Right hindlimb (tissue), 1 donor: Measurements from ENCODE around the gene OSBPL1A.

Experiments used
- DNase-seq: peaks from one replicate; pipeline ENCODE4 v3.0.0-alpha.2; 2018

The OSBPL1A gene

DNA sequence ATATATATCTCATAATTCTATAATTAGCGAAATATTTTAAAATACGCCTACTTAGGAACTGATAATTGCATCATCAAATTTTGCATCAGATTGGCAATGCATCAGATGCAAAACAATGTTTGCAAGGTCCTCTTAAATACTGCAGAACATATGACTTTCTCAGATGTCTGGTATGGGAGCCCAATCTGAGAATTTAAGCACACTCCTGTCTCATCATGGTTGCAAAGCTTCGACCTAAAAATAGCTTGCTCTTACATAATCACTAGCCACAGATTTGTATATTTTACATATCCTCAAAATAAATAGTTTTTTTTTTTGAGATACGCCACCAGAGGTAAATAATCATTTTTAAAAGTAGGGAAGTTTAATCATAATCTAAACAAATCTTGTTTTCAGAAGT, 135.5 kb downstream of the OSBPL1A start:
- no peak for DNase-seq

DNA sequence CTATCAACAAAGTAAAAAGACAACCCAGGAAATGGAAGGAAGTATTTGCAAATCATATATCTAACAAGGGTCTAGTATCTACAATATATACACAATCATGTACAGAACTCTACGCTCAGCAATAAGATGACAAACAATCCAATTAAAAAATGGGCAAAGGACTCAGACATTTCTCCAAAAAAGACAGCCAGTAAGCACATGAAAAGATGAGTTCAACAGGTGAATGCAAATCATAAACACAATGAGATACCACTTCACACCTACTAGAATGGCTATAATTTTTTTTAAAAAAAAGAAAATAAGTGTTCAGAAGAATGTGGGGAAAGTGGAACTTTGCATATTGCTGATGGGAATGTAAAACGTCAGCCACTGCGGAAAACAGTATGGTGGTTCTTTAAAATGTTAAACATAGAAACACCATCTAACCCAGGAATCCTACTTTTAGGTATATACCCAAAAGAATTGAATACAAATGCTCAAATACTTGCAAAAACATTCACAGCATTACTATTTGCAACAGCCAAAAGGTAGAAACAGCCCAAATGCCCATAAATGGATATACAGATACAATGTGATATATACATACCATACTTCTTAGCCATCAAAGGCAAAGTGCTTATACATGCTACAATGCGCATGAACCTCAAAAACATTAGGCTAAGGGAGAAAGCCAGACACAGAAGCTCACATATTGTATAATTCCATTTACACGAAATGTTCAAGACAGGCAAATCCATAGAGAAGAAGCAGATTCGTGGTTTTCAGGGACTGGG, 137.6 kb downstream of the OSBPL1A start:
- DNase-seq: no peak

DNA sequence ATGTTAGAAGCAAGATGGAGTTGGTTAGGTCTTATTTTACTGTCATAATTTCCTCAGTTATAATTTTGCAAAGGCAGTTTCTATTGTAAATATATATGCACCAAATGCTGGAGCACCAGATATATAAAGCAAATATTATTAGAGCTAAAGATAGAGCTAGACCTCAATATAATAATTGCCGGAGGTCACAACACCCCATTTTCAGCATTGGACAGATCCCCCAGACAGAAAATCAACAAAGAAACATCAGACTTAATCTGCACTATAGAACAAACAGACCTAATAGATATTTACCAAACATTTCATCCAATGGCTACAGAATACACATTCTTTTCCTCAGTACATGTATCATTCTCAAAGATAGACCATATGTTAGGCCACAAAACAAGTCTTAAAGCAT, 143.6 kb downstream of the OSBPL1A start:
- DNase-seq: no peak

DNA sequence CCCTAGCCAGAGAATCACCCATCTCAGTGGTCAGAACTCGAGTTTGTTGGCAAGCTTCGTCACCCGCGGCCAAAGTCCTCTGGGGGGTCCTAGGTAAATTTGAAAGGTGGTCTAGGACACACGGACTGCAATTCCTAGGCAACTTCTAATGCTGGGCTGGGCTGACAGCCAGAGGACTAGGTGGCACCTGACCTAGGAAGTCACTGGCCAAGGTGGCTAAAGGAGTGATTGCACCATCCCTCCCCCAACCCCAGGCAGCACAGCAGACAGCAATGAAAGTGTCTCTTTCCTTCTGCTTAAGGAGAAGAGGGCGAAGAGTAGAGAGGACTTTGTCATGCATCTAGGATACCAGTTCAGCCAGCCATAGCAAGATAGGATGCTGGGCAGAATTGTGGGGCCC, 147.9 kb downstream of the OSBPL1A start:
- no peak for DNase-seq

DNA sequence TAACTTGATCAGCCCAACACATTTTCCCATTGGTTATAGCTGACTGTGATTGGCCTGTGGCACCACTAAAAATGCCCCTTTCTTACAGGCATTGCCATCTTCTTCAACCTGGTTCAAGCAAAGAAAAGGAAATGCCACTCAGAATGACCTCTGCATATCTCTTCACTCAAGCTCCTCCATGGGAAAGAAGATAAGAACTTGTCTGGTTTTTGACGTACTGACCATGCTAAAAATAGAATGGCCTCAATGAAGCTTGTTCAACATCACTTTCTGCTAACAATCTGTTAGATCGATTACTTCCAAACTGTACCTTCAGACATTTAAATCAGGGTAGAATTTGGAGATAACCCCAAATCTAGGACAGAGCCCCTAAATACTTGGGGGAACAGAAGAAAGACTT, 149.3 kb downstream of the OSBPL1A start:
- no peak for DNase-seq

DNA sequence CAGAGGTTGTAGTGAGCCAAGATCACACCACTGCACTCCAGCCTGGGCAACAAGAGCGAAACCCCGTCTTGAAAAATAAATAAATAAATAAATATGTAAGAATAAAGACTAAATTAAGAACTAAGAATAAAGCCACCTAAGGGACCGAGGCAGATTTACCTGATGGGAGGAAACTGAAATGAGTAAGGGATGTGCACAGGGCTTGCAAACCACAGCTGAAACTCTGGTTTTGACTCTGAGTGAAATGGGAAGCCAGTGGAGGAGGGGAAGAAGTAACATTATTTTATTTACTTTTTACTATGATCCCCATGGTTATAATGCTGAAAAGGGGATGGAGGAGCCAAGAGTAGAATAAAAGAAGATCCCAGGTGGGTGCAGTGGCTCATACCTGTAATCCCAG, 151.5 kb downstream of the OSBPL1A start:
- no peak for DNase-seq

DNA sequence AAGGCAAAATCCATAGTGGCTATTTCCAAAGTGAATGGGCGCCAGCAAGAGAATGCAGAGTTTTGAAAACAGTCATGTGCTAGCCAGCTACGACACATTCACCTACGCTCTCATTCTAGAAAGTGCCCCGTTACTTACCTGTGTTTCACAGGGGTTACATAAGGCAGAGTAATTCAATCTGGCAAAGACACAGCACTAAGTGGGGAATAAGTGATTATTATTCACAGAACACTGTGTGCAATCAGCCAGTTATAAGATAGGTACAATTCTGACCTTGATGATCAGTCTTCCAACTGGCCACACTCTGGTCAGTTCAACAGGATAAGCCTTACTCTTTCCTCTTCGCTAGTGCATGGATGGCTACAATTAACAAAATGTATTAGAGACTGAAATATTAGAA, 152.9 kb downstream of the OSBPL1A start:
- no peak for DNase-seq

DNA sequence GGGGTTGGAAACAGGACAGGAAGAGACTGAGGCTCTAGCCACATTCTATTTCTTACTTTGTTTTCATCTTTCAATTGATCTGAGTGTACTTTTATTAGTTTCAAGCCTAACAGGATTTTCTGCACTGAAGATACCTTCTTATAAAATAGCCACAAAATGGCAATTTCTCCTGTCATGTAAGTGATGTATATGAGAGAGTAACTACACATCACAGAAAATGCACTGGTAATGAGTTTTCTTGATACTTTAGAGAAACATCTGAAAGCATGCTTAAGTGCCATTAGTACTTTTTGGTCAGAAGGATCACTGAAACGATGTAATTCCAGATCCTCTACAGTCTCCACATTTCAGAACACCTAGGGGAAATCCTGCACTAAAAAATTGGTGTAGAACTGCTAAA, 153.9 kb downstream of the OSBPL1A start:
- no peak for DNase-seq

DNA sequence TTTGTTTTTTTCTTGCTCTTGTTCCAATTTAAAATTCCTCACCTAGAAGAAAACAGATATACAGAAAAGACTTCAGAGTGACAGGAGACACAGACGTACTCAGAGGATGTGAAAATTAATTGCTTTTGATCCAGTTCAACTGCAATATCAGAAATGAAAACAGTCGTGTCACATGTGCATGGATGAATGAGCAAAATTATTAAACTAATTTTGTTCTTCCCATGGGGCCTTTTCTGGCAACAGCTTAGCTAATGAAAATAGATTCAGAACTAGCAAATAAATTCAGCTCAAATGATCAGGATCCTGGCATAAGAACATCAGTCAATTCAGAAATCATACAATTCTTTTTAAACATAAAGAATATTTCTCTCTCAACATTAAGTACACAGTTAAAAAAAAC, 158.3 kb downstream of the OSBPL1A start:
- no peak for DNase-seq

DNA sequence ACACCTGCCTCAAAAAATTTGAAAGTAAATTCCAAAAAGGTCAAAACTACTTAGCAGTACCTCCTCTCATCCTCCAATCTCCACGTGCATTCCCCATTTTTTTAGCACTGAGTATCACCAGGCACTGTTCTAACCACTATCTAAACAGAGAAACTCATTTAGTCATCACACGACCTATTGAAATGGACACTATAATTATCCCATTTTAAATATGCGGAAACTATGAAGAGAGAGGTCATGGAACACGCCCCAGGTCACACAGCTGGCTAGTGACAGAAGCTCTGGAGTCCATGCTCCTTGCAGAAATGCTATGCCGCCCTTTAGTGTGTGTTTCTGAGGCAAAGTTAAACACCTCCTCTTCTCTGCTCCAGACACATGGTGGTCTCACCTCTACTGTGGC, 159.2 kb downstream of the OSBPL1A start:
- no peak for DNase-seq

DNA sequence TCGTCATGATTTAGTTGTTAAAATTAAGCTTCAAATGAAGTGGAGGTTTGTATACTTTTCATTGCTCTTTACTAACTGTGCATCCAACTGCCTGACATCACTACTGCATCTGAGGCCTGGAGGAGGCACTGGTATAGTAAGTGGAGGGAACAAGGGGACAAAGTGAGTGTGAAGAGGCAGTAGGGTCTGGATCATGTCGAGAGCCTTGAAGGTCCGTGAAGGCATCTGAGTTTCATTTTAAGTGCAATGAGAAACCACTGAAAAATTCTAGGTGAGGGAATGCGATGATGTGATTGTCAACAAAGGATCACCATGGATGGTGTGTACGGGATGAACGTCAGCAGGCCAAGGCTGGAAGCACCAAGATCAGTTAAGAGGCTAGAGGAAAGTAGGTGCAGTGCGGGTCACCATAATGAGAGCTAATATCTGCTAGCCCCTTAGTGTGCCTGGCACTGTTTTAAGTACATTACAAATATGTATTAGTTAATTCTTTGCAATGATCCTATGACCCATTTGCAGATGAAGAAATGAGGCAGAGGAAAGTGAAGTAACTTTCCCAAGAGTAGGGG, 162.7 kb downstream of the OSBPL1A start:
- no peak for DNase-seq

DNA sequence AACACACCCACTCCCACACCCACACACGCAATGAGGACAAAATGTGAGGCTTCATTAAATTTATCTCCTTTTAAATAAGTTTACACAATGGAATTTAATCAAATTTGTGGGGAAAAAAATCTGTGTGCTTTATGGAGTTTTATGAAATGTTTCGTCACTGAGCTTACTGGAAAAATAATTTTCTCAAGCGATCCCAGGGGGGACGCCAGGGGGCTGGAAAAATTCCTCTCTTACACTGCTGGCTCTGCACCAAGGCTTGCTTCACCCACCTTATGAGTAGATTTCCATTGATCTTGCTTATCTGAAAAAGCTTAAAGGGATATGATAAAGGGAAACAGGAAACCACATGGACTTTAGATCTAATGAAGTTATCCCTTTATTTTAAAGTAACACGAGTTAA, 163.3 kb downstream of the OSBPL1A start:
- DNase-seq: peak; percentile 29

DNA sequence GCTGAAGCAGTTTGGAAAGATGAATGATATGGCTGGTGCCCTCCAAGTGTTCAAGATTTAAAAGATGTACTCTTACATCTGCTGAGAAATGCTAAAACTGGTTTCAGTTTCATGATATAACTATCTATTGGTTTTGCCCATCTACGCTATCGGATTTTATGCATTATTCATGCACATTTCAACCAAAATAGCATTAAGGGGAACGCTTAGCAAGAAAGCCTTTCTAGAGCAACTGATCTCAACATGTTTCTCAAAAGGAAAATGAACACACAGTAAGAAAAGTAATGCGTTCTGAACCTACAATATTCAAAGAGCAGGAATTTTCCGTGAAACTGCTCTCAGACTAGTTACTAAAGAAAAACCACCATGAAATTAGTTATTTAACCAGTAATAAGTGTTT, 164.8 kb downstream of the OSBPL1A start:
- DNase-seq: no peak

DNA sequence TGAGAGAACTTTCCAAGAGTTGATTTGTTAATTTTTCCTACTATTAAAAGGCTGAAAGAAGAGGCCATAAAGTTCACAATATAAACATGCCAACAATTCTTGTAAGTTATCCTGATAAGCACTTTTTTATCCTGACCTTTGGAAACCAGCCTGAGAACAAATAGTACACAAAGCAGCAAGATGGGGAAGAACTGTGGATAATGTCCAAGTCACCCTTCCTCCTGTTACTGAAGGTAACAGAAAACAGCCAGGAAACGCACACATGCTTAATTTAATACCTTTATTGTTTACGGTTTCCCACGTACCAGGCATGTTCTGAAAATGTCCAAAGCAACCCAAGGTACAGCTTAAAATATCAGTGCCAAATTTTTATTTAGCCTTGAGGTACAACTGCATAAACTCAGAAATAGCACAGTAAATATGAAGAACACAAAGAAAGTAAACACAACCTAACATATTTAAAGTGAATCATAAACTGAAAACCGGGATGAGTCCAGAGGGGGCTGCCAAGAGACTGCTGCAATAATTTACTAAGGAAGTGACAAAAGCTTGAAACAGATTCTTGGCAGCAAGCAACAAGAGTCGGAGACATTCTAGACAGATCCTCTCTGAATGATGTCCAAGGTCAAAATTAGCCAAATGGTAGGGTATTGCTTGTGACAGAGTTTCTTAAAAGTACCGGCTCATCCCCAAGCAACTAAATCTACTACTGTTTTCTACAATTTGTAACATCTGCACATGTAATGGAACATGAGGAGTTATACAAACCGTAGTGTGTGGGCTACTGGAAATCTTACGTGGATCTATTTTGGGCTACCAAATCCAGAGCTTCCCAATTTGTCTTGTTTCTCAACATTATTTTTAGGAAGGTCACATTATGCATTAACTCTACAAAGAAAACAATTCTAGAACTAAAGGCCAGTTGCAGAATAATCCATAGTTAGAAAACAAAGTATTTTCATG, 165.6 kb downstream of the OSBPL1A start:
- peak; percentile 34 for DNase-seq

DNA sequence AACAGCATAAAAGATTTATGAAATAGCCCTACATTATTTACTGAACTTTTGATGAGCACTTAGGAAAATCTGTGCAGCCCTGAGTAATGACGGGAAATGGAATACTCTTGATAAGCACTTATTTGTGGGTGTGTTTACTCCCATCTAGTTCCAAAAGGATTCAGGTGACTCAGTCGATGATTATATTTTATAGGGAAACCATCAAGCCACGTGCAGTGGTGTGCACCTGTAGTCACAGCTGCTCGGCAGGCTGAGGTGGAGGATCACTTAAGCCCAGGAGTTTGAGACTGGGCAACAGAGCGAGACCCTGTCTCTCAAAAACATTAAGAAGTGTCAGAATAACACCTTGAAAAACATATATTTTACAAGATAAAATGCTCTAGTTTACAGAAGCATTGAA, 166.9 kb downstream of the OSBPL1A start:
- no peak for DNase-seq

DNA sequence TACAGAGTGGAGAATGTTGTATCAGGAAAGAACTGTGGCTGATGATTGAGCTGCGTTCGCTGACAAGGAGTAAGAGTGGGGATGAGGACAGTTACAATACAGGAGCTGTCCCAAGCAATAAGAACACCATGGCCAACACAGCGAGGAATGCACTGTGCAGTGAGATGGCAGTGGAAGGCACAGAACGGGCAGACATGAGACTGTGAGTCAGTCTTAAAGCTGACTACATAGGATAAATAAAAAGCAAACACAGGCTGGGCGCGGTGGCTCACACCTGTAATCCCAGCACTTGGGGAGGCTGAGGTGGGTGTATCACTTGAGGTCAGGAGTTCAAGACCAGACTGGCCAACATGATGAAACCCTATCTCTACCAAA, 169.0 kb downstream of the OSBPL1A start:
- DNase-seq: no peak

DNA sequence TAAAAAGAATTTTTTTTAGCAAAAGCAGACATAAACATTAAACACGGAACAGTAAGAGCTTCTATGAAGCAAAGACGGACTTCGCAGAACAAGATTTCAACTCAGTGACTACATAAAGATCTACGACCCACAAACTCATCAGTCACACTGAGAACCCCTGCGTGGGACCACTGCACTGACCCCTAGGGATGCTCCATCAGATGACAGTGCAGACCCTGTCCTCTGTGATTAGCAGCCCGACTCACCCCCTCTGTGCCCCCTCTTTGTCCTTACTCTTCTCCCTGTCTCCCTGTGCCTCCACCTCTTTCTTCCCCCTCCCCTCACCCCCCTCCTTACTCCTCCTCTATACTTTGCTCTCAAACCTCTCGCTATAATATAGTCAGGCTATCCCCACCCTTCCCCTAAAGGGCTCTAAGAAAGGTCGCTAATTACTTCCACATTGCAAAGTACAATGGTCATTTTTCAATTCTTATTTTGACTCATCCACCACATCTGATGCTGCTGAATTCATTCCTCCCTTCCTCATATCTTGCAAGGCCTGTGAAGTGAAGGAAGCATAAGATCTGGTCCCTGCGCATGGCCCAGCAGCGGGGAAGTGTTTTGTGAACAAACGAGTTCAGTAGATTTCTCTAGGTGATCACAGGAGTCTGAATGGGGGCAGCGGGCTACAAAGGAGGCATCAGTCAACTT, 169.5 kb downstream of the OSBPL1A start:
- DNase-seq: no peak

DNA sequence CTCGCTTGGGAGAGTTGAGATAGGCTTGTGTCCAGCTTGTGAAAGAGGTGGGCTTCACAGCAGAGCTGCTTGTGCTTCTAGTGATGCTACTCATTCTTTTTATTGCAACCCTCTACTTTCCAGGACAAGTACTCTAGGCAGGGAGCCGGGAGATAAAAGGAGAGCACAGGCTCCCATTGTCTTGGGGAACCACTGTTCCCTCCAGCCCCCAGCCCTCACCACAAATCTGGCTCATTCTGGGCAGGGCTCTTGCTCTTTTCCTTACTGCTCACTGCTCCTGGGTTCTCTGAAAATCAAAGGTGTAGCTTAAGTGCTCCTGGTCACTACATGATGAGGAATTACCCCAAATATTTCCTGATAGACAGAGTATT, 177.3 kb downstream of the OSBPL1A start:
- no peak for DNase-seq

DNA sequence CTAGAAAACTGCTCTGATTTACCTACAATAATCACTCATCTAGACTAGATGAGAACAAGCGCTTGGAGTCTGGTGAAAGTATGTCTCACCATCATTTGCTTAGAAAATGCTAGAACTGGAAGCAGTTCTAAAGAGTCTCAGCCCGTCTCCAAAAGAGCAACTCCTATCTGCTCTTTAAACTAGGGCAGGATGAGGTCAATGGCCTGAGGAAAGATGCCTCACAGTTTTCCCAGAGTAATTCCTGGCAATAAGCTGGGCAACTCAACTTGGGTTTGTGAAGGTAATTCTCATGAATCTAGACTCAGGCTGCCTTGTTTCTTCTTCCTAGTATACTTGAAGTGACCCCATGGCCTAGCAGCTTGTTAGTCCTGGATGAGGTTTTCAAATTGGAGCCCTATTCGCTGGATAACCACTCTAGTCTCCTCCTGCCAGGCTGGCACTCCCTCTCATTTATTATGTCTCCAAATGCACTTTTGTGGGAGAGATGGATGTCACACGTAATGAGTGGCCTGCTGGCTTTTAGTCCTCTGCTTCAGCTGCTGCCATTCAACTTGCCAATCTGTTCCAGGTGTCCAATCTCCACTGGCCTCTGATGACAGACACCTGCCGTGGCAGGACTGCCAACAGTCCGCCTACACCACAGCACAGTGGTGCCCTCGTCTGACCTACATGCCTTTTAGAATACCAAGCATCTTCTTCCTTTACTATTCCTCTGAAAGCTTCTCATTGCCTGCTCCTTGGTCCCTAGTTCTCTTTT, 177.9 kb downstream of the OSBPL1A start:
- no peak for DNase-seq

DNA sequence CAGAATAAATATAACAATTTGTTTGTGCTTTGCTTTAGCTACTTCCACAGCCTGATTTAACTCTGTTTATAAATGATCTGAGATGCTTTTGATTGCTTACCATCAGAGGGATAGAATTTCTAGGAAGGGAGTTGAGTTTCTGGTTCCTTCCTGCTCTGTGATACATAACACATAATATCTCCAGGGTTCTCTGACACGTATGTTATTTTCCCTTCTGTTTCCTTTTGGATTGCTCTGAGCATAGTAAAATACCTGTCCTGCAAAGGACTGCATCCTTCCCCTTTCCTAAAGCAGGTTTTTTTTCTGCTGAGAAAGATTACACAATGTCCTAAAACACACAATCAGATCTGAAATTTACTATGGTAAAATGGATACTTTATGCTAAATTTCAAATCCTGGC, 182.7 kb downstream of the OSBPL1A start:
- no peak for DNase-seq

DNA sequence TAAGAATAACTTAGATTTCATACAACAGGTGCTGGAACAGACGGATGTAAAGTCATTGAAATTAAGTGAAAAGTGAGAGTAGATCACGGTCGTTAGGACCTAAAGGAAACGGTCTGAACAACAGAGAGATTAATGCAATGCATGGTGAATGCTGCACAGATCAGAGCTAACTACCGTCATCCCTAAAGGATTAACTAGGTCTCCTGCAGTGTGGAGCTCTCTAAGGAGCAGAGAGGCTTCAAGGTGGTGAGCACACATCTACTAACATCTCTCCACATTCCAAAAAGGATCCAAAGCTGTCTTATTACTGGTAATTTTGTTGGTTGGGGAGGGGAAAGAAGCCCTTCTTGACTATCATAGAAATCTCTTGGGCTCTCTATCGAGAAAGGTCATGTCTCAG, 183.5 kb downstream of the OSBPL1A start:
- no peak for DNase-seq

DNA sequence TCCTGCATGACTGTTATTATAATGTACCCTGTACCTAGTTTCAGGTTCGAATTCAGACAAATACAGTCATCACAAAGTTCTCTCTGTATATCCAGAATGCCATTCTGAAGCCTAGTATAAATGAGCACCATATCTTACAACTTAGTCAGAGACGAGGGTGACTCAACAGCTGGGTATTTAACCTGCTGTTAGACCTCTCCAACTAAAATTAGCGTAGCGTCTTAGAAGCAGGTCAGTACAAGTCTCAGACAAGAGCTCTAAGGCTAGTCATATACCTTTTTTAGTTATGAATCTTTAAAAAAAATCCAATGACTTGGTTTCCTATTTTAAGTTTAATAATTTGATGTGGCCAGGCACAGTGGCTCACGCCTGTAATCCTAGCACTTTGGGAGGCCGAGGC, 184.7 kb downstream of the OSBPL1A start:
- no peak for DNase-seq

DNA sequence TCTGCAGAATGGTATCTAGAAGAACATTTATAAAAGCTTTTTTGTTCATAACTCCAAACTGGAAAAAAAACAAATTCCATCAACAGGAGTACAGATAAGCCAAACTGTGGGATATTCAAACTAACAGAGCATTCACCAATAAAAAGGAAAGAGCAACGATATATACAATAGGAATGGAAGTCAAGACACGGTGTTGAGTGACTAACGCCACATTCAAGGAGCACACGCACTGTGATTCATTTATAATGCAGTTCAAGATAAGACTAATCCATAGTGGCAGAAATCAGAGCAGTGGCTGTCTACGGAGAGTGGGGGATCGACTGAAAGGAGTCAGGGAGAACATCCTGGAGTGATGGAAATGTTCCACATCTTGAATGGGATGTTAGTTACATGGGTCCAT, 188.1 kb downstream of the OSBPL1A start:
- DNase-seq: no peak
